K562 (cell line): ENCODE results near the gene NME7. TPM values are rescaled to one million over a fixed set of nuclear protein-coding genes. Genes with fewer than 3 reads are reported as not detected.

Experiments used
- ATAC-seq: fragments of 200-7000 bp; cut with Tn5 transposase; 3 replicates; pipeline ENCODE4 v1.9.1; 2020; ENCODE audit warnings: moderate library complexity
- BruUV-seq: library from RNA; stranded (reverse); fragments of 400-500 nt; replicated peaks from 2 replicates; lab custom pipeline; 2021; lab: Mats Ljungman, UMichigan
- CTCF ChIA-PET: fragments of 300-600 bp; formaldehyde crosslinking; extraction: SDS; loops from one replicate; lab custom pipeline; 2021; ENCODE audit warnings: low intra/inter-chr PET ratio; lab: Yijun Ruan, JAX
- POLR2A ChIA-PET: fragments of 300-600, 350-650 bp; sonication (Branson Sonifier 250); formaldehyde crosslinking; extraction: SDS; loops from one replicate; lab custom pipeline; 2021; ENCODE audit warnings: antibody characterized with exemption, inconsistent platforms; lab: Yijun Ruan, JAX
- DNase-seq, 4 experiments: peaks; one replicate each; pipeline versions ENCODE4 v3.0.0 to v3.0.0-alpha.2; 2011 to 2018; ENCODE audit warnings: low spot score in 3 of 4, mixed read lengths in 3 of 4; ENCODE audit errors: extremely low read depth in 1 of 4
- FAIRE-seq: peaks from 2 replicates; lab custom pipeline; 2011; peaks lifted over from hg19 to GRCh38; lab: Jason Lieb, UNC
- H2AFZ ChIP-seq: 2 replicates; pipeline ENCODE4 v1.6.0; 2011; ENCODE audit warnings: low read depth, low read length, control low read depth, inconsistent platforms
- H3K27ac ChIP-seq: fragments of 200-600 bp; 3 replicates; pipeline ENCODE4 v1.8.0; 2011; ENCODE audit warnings: low read depth, mild to moderate bottlenecking, control low read depth, inconsistent platforms, low read length, moderate library complexity, mixed read lengths; ENCODE audit errors: extremely low read depth
- H3K27me3 ChIP-seq, 2 experiments: fragments of 300-600 bp in 1 of 2; 2 replicates in 1 of 2; 3 replicates in 1 of 2; pipeline versions ENCODE4 v1.6.0 to v1.8.0; 2011; ENCODE audit warnings: inconsistent platforms in 2 of 2, low read length in 2 of 2, mild to moderate bottlenecking in 1 of 2, mixed read lengths in 1 of 2, moderate library complexity in 1 of 2; ENCODE audit not compliant: control insufficient read depth in 2 of 2, insufficient read depth in 2 of 2
- H3K36me3 ChIP-seq: fragments of 300-600 bp; 3 replicates; pipeline ENCODE4 v1.8.0; 2011; ENCODE audit warnings: mild to moderate bottlenecking, low read length, inconsistent platforms; ENCODE audit not compliant: control insufficient read depth, insufficient read depth
- H3K4me1 ChIP-seq, 2 experiments: fragments of 200-600 bp in 1 of 2; replicated peaks in 1 of 2; 2 replicates in 1 of 2; 3 replicates in 1 of 2; pipeline versions ENCODE4 v1.5.1 to v1.8.0; 2011; ENCODE audit warnings: inconsistent platforms in 2 of 2, low read length in 2 of 2, mild to moderate bottlenecking in 1 of 2, mixed read lengths in 1 of 2, moderate library complexity in 1 of 2; ENCODE audit not compliant: control insufficient read depth in 2 of 2, insufficient read depth in 2 of 2
- H3K4me2 ChIP-seq: 2 replicates; pipeline ENCODE4 v1.6.1; 2011; ENCODE audit warnings: low read length, control low read depth, inconsistent platforms, mixed read lengths; ENCODE audit not compliant: insufficient read depth
- H3K4me3 ChIP-seq: fragments of 200-600 bp; sonication (generic), shearing (Covaris generic); 2 replicates; pipeline ENCODE4 v1.5.1; 2016; ENCODE audit warnings: control low read depth, inconsistent platforms
- H3K79me2 ChIP-seq: fragments of 200-600 bp; 3 replicates; pipeline ENCODE4 v1.8.0; 2011; ENCODE audit warnings: low read length, inconsistent platforms; ENCODE audit not compliant: control insufficient read depth, insufficient read depth
- H3K9ac ChIP-seq, 2 experiments: 2 replicates each; pipeline versions ENCODE4 v1.6.0 to v1.6.1; 2011; ENCODE audit warnings: low read depth in 2 of 2, low read length in 2 of 2, control low read depth in 1 of 2, inconsistent platforms in 1 of 2, mild to moderate bottlenecking in 1 of 2, mixed read lengths in 1 of 2; ENCODE audit not compliant: insufficient read depth in 1 of 2
- H3K9me1 ChIP-seq: one replicate; pipeline ENCODE4 v1.6.0; 2011; ENCODE audit warnings: inconsistent platforms, mild to moderate bottlenecking, low read length, moderate library complexity; ENCODE audit not compliant: control insufficient read depth, insufficient read depth
- H3K9me3 ChIP-seq: replicated peaks from 2 replicates; pipeline ENCODE4 v1.5.1; 2011; ENCODE audit warnings: low read depth, low read length, inconsistent platforms; ENCODE audit not compliant: control insufficient read depth, insufficient read depth
- H4K20me1 ChIP-seq: replicated peaks from 2 replicates; pipeline ENCODE4 v1.6.1; 2011; ENCODE audit warnings: low read length, inconsistent platforms, mixed read lengths; ENCODE audit not compliant: control insufficient read depth, insufficient read depth
- ARID1B ChIP-seq: fragments of 450-650 bp; IDR thresholded peaks from 2 replicates; pipeline ENCODE4 v1.6.1; 2016; ENCODE audit warnings: antibody characterized with exemption, mild to moderate bottlenecking, inconsistent platforms
- BACH1 ChIP-seq: fragments of 200-800 bp; sonication (Bioruptor generic); IDR thresholded peaks from 2 replicates; pipeline ENCODE4 v1.6.1; 2016; ENCODE audit warnings: missing genetic modification characterization, missing compliant biosample characterization
- C11orf30 ChIP-seq: fragments of 450-650 bp; IDR thresholded peaks from 2 replicates; pipeline ENCODE4 v1.6.1; 2016; ENCODE audit warnings: low read depth, mild to moderate bottlenecking
- MTF1 ChIP-seq: fragments of 250-450 bp; sonication (Bioruptor Pico); IDR thresholded peaks from 2 replicates; pipeline ENCODE4 v1.9.0; 2021; ENCODE audit warnings: moderate library complexity, mild to moderate bottlenecking, inconsistent platforms, borderline replicate concordance
- NFIX ChIP-seq: fragments of 250-450 bp; sonication (Bioruptor Pico); IDR thresholded peaks from 2 replicates; pipeline ENCODE4 v1.4.0; 2020; ENCODE audit warnings: low read depth, mild to moderate bottlenecking, moderate library complexity
- NFYB ChIP-seq: IDR thresholded peaks from 2 replicates; pipeline ENCODE4 v1.6.1; 2011; ENCODE audit warnings: mild to moderate bottlenecking, moderate library complexity; ENCODE audit not compliant: insufficient read length; ENCODE audit errors: extremely low read depth
- NR3C1 ChIP-seq: sonication (generic); formaldehyde crosslinking; IDR thresholded peaks from 2 replicates; pipeline ENCODE4 v1.8.1; 2022; ENCODE audit warnings: missing genetic modification reagents
- POLR2AphosphoS5 ChIP-seq: IDR thresholded peaks from 2 replicates; pipeline ENCODE4 v1.6.1; 2011; ENCODE audit warnings: mild to moderate bottlenecking, low read depth, low read length, moderate library complexity; ENCODE audit not compliant: control insufficient read depth, insufficient read depth
- SMAD3 ChIP-seq: fragments of 450-650 bp; formaldehyde crosslinking; conservative IDR thresholded peaks from 2 replicates; pipeline ENCODE4 v1.4.0; 2020; ENCODE audit warnings: mild to moderate bottlenecking
- ZBTB11 ChIP-seq, 3 experiments: fragments of 200-800 bp in 1 of 3; fragments of 250-450 bp in 1 of 3; fragments of 450-650 bp in 1 of 3; sonication (Bioruptor Pico) in 1 of 3; sonication (Bioruptor generic) in 1 of 3; formaldehyde crosslinking in 1 of 3; IDR thresholded peaks; 2 replicates each; pipeline versions ENCODE4 v1.6.1 to v1.8.0; 2016 to 2022; ENCODE audit warnings: mild to moderate bottlenecking in 2 of 3, missing genetic modification characterization in 2 of 3, missing compliant biosample characterization in 1 of 3, moderate library complexity in 1 of 3
- ZNF134 ChIP-seq: fragments of 250-450 bp; sonication (Bioruptor Pico); conservative IDR thresholded peaks from 2 replicates; pipeline ENCODE4 v1.4.0; 2020
- ZNF444 ChIP-seq: fragments of 250-450 bp; sonication (Bioruptor Pico); IDR thresholded peaks from 2 replicates; pipeline ENCODE4 v1.4.0; 2020; ENCODE audit warnings: mild to moderate bottlenecking, moderate library complexity
- ZNF695 ChIP-seq: fragments of 450-650 bp; formaldehyde crosslinking; IDR thresholded peaks from 2 replicates; pipeline ENCODE4 v1.4.0; 2020; ENCODE audit warnings: mild to moderate bottlenecking, moderate library complexity
- in situ Hi-C: fragments of 300-500 bp; cut with MboI; formaldehyde crosslinking; loops from 4 replicates; pipeline ENCODE4 v1.15.0; 2018; ENCODE audit warnings: inconsistent platforms, mixed read lengths
- intact Hi-C: fragments of 100-400 bp; cut with micrococcal nuclease; formaldehyde crosslinking; loops from 2 replicates; pipeline ENCODE4 v1.14.2; 2022
- polyA plus RNA-seq, 8 experiments: library from polyadenylated mRNA; depleted of rRNA in 4 of 8; stranded (reverse) in 5 of 8; unstranded in 3 of 8; fragments of >200 nt; fragmentation: Nextera tagmentation in 2 of 8; fragmentation: Illumina TruSeq in 1 of 8; extraction: Ambion mirVana in 2 of 8; extraction: Trizol in 1 of 8; gene quantifications; 2 replicates each; pipeline versions ENCODE4 v1.2.1 to v1.2.3, GENCODE V29; 2011 to 2014; ENCODE audit warnings: inconsistent platforms in 1 of 8, missing spikeins in 1 of 8
- total RNA-seq, 7 experiments: library from RNA; depleted of rRNA in 6 of 7; stranded (reverse); fragments of >200 nt in 6 of 7; fragmentation: Illumina TruSeq in 2 of 7; extraction: Trizol in 2 of 7; gene quantifications; 2 replicates each; pipeline versions ENCODE4 v1.2.1 to v1.2.3, GENCODE V29; 2011 to 2021; ENCODE audit warnings: low replicate concordance in 1 of 7
- TF ChIP-seq, protein P1 (sequence below): IDR thresholded peaks from 2 replicates; pipeline ENCODE4 v1.6.1; 2014; ENCODE audit warnings: antibody characterized with exemption

Gene NME7
- total and polyA plus RNA-seq, 9 of the 15 experiments (the other 6 are each of a cell fraction or from before 2014, with no cell fraction given), result 7.9 to 43.2 (median 23.9) TPM

- FAIRE-seq, result no peak
These were observed 51.0 kb downstream of the NME7 start for GRCh38 chr1:169316556-169316955.

More at GRCh38 chr1:169316556-169316955, 51.0 kb downstream of the NME7 start:
- ATAC-seq (no peak), DNase-seq (no peak)
- Histone ChIP-seq H3K4me2 (no peak overlapping the region), H3K4me1 (peaks cover 3 to 12% of the 10 kb centered on the region in 2 experiments), H3K4me3 (no peak overlapping the region), H3K79me2 (no peaks in the 10 kb centered on the region), H4K20me1 (no peaks in the 10 kb centered on the region), H3K9me3 (no peaks in the 10 kb centered on the region), H3K27ac (no peak overlapping the region), H3K9me1 (no peaks in the 10 kb centered on the region), H2AFZ (no peak overlapping the region), H3K27me3 (no peaks in the 10 kb centered on the region), H3K9ac (no peak overlapping the region), H3K36me3 (no peaks in the 10 kb centered on the region; the same call in 2 of the 3 replicates)
- BruUV-seq, result no TSS peak
- in situ Hi-C loops, result no loop called here
- ChIA-PET CTCF (no interaction called here), POLR2A (no interaction called here)
- TF ChIP-seq ARID1B (no peak), BACH1 (no peak), ZNF444 (CRISPR knock-in tag) (no peak), SMAD3 (no peak), NR3C1 (no peak), ZBTB11 (CRISPR knock-in tag; IDR thresholded peaks at IDR 0.05) (no peak), C11orf30 (no peak), NFYB (no peak), NFIX (CRISPR knock-in tag) (no peak), POLR2AphosphoS5 (no peak), MTF1 (no peak), ZNF695 (no peak), ZNF134 (CRISPR knock-in tag) (no peak)
- TF ChIP-seq, protein P1, sequence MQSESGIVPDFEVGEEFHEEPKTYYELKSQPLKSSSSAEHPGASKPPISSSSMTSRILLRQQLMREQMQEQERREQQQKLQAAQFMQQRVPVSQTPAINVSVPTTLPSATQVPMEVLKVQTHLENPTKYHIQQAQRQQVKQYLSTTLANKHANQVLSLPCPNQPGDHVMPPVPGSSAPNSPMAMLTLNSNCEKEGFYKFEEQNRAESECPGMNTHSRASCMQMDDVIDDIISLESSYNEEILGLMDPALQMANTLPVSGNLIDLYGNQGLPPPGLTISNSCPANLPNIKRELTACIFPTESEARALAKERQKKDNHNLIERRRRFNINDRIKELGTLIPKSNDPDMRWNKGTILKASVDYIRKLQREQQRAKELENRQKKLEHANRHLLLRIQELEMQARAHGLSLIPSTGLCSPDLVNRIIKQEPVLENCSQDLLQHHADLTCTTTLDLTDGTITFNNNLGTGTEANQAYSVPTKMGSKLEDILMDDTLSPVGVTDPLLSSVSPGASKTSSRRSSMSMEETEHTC, result no peak
- intact Hi-C loops, result no loop called here
